ENCODE data around the gene LRRC74A. TPM values are rescaled to one million over a fixed set of nuclear protein-coding genes. Genes with fewer than 3 reads are reported as not detected.

LRRC74A gene
- total and polyA plus RNA-seq, 8 donors: 0.07 TPM; not detected in 7

- no peak overlapping the region for H3K27ac ChIP-seq
- ATAC-seq: no peak
- no peak for TF ChIP-seq CTCF (IDR thresholded peaks at IDR 0.05)
- 79 to 88% methylated on average over 2 of the region's 2 CpGs for WGBS, 2 donors
- no peak for FAIRE-seq
- intact Hi-C loops (cut with DNase I): no loop called here
- H3K4me3 ChIP-seq: no peak overlapping the region
- H3K27me3 ChIP-seq: no peaks in the 10 kb centered on the region
- no peaks in the 10 kb centered on the region for H3K9me3 ChIP-seq
- peaks cover 0 to 21% (median 16%) of the 10 kb centered on the region in 3 donors for H3K36me3 ChIP-seq
- H3K4me1 ChIP-seq: peaks cover 0 to 4% (median 0%) of the 10 kb centered on the region in 3 donors
- no peak for DNase-seq
Measured at GRCh38 chr14:76781648-76782051, 44.6 kb upstream of the LRRC74A start.

- no peak overlapping the region for H3K4me3 ChIP-seq
- peaks cover 0 to 4% (median 0%) of the 10 kb centered on the region in 3 donors for H3K4me1 ChIP-seq
- no peak for TF ChIP-seq CTCF (IDR thresholded peaks at IDR 0.05)
- ATAC-seq (peak in 3 of 4 donors; percentile 35 to 55 (median 43)), FAIRE-seq (no peak), DNase-seq (peak in 4 of 6 donors; percentile 40 to 59 (median 56))
- intact Hi-C loops (cut with DNase I): no loop called here
- H3K27me3 ChIP-seq: no peaks in the 10 kb centered on the region
- H3K27ac ChIP-seq: no peak overlapping the region
- peaks cover 0 to 28% (median 16%) of the 10 kb centered on the region in 3 donors for H3K36me3 ChIP-seq
- WGBS, 2 donors: 64 to 65% methylated on average over 10 of the region's 10 CpGs
- no peaks in the 10 kb centered on the region for H3K9me3 ChIP-seq
Measured at GRCh38 chr14:76782115-76782884, 43.9 kb upstream of the LRRC74A start.

- no peak for ATAC-seq
- no peak overlapping the region for H3K27ac ChIP-seq
- FAIRE-seq: no peak
Measured at GRCh38 chr14:76782885-76783566, 43.2 kb upstream of the LRRC74A start.

GRCh38 chr14:76784266-76784874, 41.8 kb upstream of the LRRC74A start:
- intact Hi-C loops (cut with DNase I): no loop called here
- H3K9me3 ChIP-seq: no peaks in the 10 kb centered on the region
- TF ChIP-seq CTCF (IDR thresholded peaks at IDR 0.05): no peak
- H3K4me3 ChIP-seq: no peak overlapping the region
- FAIRE-seq (no peak), DNase-seq (no peak), ATAC-seq (no peak)
- peaks cover 0 to 48% (median 34%) of the 10 kb centered on the region in 3 donors for H3K36me3 ChIP-seq
- no peaks in the 10 kb centered on the region for H3K27me3 ChIP-seq
- no peak overlapping the region for H3K27ac ChIP-seq
- 71 to 81% methylated on average over 6 of the region's 6 CpGs for WGBS, 2 donors
- H3K4me1 ChIP-seq: peaks cover 0 to 4% (median 0%) of the 10 kb centered on the region in 3 donors

More at GRCh38 chr14:76782885-76783566, 43.2 kb upstream of the LRRC74A start:
- peaks cover 0 to 35% (median 22%) of the 10 kb centered on the region in 3 donors for H3K36me3 ChIP-seq
- 69 to 70% methylated on average over 9 of the region's 9 CpGs for WGBS, 2 donors
- no peak for TF ChIP-seq CTCF (IDR thresholded peaks at IDR 0.05)
- no peaks in the 10 kb centered on the region for H3K27me3 ChIP-seq
- DNase-seq: no peak
- H3K4me1 ChIP-seq: peaks cover 0 to 4% (median 0%) of the 10 kb centered on the region in 3 donors
- H3K4me3 ChIP-seq: no peak overlapping the region
- no peaks in the 10 kb centered on the region for H3K9me3 ChIP-seq
- intact Hi-C loops (cut with DNase I): no loop called here

All from pancreas (tissue), 10 donors.